HG03378 (cell line): ENCODE results near the gene CELF4.

Experiments
- ATAC-seq: cut with Tn5 transposase; IDR thresholded peaks from one replicate; pipeline ENCODE4 v1.9.1; 2021; ENCODE audit warnings: mild to moderate bottlenecking, moderate library complexity; ENCODE audit not compliant: unreplicated experiment

The CELF4 gene

DNA sequence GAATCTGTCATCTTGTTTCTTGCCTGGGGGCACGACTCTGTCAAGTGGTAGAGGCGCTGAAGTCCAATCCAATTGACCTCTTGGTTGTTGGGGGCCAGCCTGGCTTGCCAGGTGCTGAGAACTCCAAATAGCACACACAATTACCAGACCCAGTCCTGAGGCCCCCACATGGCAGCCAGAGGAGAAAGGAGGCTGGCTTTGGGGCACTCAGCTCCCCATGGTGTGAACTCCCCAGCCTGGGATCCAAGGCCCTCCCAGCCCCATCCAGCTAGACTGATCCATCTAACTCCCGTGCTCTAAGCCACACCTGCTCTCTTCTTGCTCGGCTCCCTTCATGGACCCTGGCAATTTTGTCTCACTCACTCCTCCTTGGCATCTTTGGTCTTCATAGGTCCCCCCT is 170.0 kb downstream of the CELF4 start:
- no peak for ATAC-seq

DNA sequence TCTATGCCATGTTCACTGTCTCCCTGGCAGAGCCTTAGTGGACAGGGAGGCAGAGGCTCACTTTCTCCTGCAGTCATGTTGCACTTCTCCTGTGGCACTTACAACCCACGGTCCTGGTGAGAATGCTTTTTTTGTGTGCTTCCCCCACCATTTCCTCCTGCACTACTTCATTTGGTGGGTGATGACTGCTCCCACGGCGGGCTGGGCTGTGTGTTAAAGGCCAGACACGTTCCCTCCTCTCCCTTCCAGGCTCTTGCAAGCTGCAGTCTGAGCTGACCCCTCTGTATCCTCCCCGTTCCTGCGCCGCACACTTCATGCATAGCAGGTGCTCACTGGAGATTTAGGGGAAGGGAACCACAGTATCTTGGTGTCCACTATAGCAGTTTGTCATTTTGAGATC is 170.5 kb downstream of the CELF4 start:
- no peak for ATAC-seq

- ATAC-seq, result no peak
Observed at GRCh38 chr18:37394610-37394965, 171.0 kb downstream of the CELF4 start.

GRCh38 chr18:37393945-37394609 is 171.5 kb downstream of the CELF4 start:
- no peak for ATAC-seq

- no peak for ATAC-seq
Observed at GRCh38 chr18:37393221-37393827, 172.3 kb downstream of the CELF4 start.

- ATAC-seq, result no peak
Observed at GRCh38 chr18:37392648-37393047, 172.9 kb downstream of the CELF4 start.

GRCh38 chr18:37391698-37392548 is 173.7 kb downstream of the CELF4 start:
- peak; percentile 94 for ATAC-seq

DNA sequence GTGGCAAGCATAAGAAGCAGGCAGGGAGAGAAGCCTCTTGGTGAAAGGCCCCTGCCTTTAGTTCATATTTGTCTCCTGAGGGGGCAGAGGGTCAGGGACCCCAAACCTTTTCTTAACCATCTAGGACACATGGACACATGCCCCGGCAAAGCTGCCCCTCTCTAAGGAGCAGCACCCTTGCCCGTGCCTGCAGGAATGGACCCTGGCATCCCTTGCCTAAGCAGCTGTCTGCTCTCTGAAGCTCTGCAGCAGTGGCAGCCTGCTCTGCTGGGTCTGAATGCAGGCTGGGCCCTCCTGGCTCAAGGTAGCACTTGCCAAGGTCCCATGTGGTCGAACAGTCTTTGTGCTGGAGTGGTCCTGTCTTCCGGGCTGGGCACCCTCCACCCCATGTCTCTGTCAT is 174.4 kb downstream of the CELF4 start:
- no peak for ATAC-seq

- ATAC-seq, result no peak
Observed at GRCh38 chr18:37390687-37391086, 174.9 kb downstream of the CELF4 start.

DNA sequence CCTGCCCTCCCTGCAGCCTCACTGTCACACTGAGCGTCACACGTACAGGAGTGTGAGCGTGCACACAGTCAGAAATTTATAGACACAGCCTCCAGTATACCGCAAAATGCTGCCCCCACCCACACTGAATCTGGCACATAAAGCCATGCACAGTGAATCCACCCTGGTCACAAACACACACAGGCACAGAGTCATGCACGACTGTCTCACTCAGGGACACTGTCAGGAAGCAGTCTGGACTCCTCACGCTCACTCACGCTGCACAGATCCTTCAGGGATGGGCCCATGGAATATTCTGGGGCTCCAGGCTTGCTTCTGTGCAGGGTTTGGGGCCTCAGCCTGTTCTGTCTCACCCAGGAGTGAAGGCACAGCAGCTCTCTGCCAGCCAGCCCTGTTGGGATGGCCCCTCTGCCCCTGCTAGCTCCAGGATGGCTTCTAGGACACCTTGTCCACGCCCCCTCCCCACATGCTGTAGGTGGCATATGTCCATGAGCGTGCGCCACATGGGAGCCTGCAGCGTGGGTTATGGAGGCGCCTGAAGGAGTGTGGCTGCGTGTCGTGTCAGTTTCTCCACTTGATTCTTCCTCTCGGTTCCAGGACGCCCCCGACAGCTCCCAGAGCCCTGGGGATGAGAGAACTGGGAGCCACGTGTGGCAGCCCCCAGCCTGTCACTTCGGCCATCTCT is 175.8 kb downstream of the CELF4 start:
- ATAC-seq, result no peak

- ATAC-seq, result no peak
Observed at GRCh38 chr18:37389041-37389440, 176.6 kb downstream of the CELF4 start.

DNA sequence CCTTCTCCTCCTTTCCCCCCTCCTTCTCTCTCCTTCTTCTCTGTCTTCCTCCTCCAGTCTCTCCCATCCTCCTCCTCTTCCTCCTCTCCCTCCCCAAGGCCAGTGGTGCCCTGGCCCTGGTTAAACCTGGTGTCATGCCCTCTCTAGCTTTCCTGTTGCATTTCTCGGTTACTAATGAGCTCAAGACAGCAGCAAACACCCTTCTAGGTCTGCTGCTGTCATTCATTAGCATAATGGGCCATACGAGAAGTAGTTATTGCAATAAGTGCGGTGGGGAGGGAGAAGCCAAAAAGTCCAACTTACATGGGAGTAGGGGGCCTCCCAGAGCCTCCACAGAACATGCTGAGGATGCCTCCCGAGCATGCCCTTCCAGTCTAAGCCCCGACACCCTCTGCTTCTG is 177.2 kb downstream of the CELF4 start:
- no peak for ATAC-seq

- ATAC-seq, result no peak
Observed at GRCh38 chr18:37385846-37386778, 179.5 kb downstream of the CELF4 start.

DNA sequence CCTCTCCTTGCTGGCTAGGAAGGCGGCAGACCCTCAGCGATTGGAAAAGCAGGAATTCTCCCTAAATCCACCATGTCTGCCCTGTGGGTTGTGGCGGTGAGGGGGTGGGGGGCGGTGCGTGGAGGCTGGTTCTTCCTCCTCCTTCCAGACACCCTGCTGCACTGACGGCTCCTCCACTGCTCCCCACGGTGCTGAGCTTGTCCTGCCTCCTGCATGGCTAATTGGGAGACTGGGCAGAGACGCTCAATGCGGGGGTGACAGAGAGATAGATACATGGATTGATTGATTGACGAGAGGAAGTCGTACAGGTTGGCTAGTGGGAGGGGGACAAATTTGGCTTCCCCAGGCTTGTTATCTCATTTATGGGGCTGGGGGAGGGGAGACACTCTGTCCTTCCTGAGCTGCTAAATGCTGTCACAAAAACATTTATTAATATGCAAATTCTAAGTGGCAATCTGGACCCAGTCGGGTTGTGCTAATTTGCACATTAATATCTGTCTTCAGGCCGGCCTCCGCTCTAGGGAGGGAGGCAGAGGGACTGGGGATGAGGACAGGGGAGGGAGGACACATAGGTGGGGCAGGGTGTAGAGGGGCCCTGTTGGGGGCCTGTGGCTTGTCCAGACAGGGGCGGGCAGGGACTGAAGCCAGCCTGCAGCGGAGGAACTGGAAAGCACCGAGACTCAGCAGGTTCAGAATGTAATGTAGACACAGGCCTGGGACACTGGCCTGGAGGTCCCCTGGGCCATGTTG is 181.6 kb downstream of the CELF4 start:
- ATAC-seq, result no peak

DNA sequence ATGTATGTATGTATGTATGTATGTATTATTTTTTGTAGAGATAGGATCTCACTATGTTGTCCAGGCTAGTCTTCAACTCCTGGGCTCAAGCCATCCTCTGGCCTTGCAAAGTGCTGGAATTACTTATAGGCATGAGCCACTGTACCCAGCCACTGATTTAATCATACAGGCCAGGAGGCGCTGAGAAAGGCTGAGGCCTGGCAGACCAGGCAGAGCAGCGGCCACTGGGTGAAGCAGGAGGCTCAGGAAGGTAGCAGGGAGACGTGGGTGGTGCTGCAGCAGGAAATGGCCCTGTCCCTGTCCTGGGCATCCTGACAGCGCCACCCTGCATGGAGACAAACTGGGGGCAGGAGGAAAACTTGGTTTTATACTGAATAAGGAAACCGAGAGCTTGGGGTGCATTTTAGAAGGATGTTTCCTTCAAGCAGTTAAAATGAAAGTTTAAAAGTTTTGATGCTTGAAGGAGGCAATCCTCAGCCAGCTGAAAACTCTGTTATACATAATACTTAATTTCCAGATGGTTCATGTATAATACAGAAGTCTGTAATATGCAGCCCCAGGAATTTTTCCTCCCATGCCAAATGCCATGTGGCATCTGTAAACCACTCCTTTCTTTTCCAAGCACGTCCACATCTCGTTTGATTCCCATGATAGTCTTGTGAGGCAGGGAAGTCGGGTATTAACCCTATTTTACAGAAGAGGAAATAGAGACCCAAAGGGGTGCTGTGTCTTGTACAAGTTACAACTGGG is 182.4 kb downstream of the CELF4 start:
- no peak for ATAC-seq

- ATAC-seq, result no peak
Observed at GRCh38 chr18:37381554-37381953, 184.0 kb downstream of the CELF4 start.

DNA sequence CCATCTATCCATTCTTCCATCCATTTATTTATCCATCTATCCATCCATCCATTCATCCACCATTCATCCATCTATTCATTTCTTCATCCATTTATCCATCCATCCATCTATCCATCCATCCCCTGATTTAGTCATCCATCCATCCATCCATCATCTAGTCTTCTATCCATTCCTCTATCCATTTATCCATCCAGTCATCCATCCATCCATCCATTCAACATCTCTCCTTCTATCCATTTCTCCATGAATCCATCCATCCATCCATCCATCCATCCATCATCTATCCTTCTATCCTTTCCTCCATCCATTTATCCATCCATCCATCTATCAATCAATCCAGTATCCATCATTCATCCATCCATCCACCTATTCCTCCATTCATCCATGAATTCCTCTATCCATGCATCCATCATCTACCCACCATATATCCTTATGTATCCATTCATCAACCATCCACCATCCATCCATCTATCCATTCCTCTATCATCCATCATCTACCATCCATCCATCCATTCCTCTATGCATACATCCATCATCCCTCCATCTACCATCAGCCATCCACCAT is 185.0 kb downstream of the CELF4 start:
- no peak for ATAC-seq

DNA sequence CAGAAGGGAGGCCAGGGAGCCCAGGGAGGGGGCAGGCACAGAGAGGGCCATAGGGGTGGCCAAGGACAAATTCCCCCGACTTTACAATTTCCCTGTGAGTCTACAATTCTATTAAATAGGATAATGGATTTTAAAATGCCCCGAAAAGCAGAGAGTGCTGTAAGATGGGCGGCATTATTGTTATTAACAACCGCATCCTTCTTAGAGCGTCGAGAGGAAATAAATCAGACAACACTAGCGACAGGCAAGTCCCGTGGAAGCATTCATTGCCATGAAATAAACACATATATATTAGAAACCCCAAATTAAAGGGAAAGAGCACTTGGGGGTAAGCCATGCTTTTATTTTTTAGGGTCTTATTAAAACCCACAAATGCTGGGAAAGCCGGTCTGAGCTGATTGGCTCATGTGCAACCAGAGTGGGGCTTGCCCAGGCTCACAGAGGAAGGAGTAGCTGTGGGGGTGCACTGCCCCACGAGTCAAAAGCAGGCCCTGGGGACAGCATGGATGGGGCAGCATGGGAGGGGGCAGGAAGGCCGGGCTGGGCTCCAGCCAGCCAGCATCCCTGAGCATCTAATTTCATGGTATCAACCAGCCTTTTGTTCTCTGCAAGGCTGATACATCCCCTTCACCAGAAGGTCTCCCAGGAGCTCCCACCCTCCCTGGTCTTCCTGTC is 187.1 kb downstream of the CELF4 start:
- ATAC-seq, result no peak
